CD4-positive, alpha-beta T cell treated with Interferon alpha-2 for 1 hour (primary cell): ENCODE results near the gene DNAI4.
"Not testable (repeated sequence)": the region's sequence is repeated elsewhere in the genome, so short reads cannot be mapped to it uniquely, and the experiment has no call there.

Experiments used
- DNase-seq, 2 donors: peaks; one replicate each; pipeline ENCODE4 v3.0.0-alpha.2; 2020 to 2022

The DNAI4 gene

GRCh38 chr1:66809736-66810326 lies 114.8 kb downstream of the DNAI4 start:
- no peak for DNase-seq

- DNase-seq: no peak
These were observed 115.4 kb downstream of the DNAI4 start for GRCh38 chr1:66809245-66809644.

- not testable (repeated sequence) for DNase-seq
These were observed 128.8 kb downstream of the DNAI4 start for GRCh38 chr1:66795839-66796238.

GRCh38 chr1:66791621-66792610 lies 132.7 kb downstream of the DNAI4 start:
- DNase-seq: no peak

GRCh38 chr1:66788231-66788939 lies 136.3 kb downstream of the DNAI4 start:
- peak; percentile 18 to 57 for DNase-seq

- DNase-seq: no peak
These were observed 137.0 kb downstream of the DNAI4 start for GRCh38 chr1:66787641-66788040.

GRCh38 chr1:66785800-66786199 lies 138.9 kb downstream of the DNAI4 start:
- not testable (repeated sequence) for DNase-seq

- DNase-seq: no peak
These were observed 145.1 kb downstream of the DNAI4 start for GRCh38 chr1:66779475-66780078.

DNA sequence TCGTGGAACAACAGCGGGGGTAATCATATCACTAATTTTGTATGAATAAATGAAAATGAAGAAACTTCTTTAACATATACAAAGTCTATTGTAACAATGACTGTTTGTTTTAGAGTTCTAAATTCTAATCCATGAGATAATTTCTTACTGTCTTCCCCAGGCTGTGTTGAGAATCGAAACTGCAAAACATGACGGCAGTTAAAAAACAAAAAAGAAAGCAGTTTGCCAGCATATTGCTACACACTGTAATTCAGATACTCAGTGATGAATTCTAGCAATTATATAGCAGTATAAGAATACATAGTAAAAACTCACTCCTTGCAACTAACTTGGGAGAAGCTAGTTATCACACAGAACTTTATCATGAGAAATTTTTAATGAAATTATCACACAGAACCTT lies 145.7 kb downstream of the DNAI4 start:
- DNase-seq: no peak

GRCh38 chr1:66778266-66778665 lies 146.4 kb downstream of the DNAI4 start:
- no peak for DNase-seq

DNA sequence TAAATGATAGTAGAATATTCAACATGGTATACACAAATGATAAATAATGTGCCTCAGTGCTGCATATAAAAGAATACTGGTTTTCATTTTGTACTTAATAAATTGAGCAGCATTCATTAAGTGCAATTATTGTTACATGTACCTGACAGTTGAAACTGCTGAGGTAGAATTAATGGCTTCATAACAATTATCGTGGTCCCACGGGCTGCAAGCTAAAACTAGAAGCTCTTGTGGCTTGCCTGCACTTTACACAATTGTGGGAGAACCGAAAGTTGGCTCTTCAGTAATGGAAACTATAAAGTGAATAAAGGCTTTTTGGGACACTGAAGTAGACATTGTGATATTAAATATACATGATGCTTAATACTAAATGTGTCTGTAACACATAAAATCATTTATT lies 146.8 kb downstream of the DNAI4 start:
- DNase-seq: no peak

DNA sequence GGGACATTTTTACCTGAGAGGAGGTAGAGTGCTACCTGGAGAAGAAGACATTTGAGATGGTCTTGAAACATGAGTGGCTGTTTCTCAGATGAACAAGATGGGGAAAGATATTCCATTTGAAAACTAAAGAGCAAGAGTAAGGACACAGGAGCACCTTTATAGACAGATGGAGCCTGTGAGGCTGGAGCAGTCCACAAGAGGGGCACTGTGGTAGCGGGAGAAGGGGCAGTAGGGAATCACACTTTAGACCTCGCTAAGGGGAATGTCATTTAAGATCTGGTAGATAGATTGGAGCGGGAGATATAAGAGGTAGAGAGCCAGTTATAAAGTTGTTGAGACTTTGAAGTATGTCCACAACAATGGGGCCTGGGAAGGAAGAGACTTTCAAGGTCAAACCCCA lies 149.0 kb downstream of the DNAI4 start:
- no peak for DNase-seq

GRCh38 chr1:66774438-66774837 lies 150.2 kb downstream of the DNAI4 start:
- DNase-seq: no peak

- no peak for DNase-seq
These were observed 151.4 kb downstream of the DNAI4 start for GRCh38 chr1:66773227-66773626.

GRCh38 chr1:66770694-66771093 lies 154.0 kb downstream of the DNAI4 start:
- DNase-seq: no peak

DNA sequence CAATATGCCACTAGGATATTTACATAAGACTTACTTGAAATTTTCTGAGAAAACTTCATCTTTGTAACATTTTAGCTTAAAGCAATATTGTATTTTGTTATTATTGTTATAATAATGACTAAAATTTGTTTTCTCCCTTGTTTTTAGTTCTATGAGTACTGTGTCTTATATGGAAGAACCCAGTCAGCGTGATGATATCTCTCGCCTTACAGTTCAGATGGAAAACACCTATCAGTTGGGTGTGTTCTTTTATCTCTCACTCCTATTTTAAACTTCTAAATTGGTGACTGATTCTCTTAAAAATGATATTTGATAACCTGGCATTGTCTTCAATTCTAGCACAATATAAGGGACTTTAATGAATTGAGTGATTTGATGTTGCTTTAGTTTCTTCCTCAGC lies 154.4 kb downstream of the DNAI4 start:
- no peak for DNase-seq

DNA sequence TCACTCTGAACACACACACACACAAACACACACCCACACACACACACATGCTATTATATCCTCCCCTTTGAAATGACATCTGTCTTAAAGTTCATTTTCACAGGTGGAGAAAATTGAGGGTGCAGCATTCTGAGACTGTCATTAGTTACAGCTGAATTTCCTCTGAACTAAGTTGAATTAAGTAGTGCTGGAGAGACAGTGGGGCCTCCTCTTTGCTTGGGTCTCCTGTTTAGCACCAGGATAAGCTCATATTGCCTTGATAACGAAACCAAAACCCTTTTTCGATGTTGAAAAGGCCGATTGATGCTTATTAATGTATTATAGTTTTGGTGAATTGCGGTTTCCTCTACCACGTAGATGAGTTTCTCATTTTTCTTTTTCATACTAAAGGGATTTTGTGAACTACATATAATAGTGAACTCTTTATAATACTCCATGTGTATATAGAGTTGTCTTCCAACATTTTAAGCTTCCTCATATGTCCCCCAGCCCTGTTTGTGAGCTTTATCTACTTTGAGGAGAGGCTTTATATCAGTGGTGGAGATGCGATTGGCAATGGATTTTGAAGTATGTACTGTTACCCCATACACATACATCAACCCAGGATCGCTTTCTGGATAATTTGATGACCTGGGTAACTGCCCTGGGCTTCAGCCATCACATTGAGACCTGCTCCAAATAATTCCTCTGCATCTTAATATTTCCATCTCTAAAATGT lies 155.0 kb downstream of the DNAI4 start:
- peak in 1 of 2 donors; percentile 57 for DNase-seq

DNA sequence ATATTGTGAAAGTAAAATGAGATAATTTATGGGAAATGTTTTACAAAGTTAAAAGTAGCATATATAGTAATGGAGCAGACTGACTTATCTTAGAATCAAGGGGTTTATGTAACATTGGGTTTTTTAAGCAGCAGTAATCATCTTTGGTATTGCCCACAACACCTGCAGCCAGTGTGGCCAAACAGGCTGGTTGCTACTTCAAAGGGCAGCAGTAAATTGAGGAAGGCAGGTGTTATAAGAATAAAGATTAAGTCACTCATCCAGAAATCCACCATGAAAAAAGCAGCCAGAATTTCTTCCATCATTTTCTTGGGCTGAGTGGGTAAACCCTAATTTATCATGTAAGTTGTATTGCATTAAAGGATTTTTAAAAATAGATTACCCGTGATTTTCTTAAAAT lies 155.7 kb downstream of the DNAI4 start:
- DNase-seq: no peak

- DNase-seq: no peak
These were observed 157.0 kb downstream of the DNAI4 start for GRCh38 chr1:66767626-66768025.

GRCh38 chr1:66764994-66765578 lies 159.6 kb downstream of the DNAI4 start:
- peak; percentile 35 to 69 for DNase-seq
